Spleen (tissue), 7 donors: ENCODE results near the gene DPH6.

Experiments used
- POLR2A ChIP-seq, 3 donors: fragments of 450-650 bp; IDR thresholded peaks; one replicate each; pipeline ENCODE4 v1.5.1; 2017; ENCODE audit warnings: antibody characterized with exemption in 3 of 3, mild to moderate bottlenecking in 1 of 3
- TF ChIP-seq, protein P1 (sequence below), 11 experiments: fragments of 200-600 bp in 7 of 11; fragments of 450-650 bp in 4 of 11; sonication (generic) in 4 of 11; IDR thresholded peaks in 8 of 11; conservative IDR thresholded peaks in 3 of 11; 1 replicate in 7 of 11; 2 replicates in 4 of 11; pipeline versions ENCODE4 v1.4.0 to v1.8.0; 2016 to 2021; ENCODE audit warnings: antibody characterized with exemption in 11 of 11, inconsistent platforms in 4 of 11, mild to moderate bottlenecking in 1 of 11
- donor health status: DM: no; HTN: no; CAD: no; lungs with moderate emphysema.
- donor health status: DM: no; HTN: no; CAD: no.
- donor health status: DM: no; HTN: no; CAD: no.

DNA sequence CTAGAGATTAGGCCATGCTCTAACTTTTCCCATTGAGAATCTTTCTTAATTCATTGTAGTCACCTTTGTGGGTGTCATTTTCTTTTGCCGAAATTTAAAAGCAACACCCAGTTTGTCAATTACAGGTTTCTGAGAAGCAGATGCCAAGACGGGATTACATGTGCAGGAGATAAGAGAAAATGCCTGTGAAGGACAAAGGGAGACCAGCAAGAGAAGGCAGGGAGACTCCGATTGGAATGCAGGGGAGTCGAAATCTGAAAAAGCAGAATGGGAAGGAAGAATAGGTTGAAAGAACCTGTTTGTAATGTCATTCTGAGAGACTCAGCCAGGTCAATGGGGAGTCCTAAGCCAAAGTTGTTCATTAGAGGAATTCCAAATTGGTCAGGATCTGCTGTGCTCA lies 3.6 kb upstream of the DPH6 start:
- TF ChIP-seq, protein P1, sequence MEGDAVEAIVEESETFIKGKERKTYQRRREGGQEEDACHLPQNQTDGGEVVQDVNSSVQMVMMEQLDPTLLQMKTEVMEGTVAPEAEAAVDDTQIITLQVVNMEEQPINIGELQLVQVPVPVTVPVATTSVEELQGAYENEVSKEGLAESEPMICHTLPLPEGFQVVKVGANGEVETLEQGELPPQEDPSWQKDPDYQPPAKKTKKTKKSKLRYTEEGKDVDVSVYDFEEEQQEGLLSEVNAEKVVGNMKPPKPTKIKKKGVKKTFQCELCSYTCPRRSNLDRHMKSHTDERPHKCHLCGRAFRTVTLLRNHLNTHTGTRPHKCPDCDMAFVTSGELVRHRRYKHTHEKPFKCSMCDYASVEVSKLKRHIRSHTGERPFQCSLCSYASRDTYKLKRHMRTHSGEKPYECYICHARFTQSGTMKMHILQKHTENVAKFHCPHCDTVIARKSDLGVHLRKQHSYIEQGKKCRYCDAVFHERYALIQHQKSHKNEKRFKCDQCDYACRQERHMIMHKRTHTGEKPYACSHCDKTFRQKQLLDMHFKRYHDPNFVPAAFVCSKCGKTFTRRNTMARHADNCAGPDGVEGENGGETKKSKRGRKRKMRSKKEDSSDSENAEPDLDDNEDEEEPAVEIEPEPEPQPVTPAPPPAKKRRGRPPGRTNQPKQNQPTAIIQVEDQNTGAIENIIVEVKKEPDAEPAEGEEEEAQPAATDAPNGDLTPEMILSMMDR (IDR thresholded peaks at IDR 0.05 in 8 of 11, conservative IDR thresholded peaks at IDR 0.05 in 3 of 11): no peak
- no peak for TF ChIP-seq POLR2A (IDR thresholded peaks at IDR 0.05)
